Left cardiac atrium (tissue), 4 donors: Measurements from ENCODE around the gene NLRP9. TPM values are rescaled to one million over a fixed set of nuclear protein-coding genes. Genes with fewer than 3 reads are reported as not detected.

Experiments
- ATAC-seq, 2 donors: fragments of 200-7000 bp; cut with Tn5 transposase; one replicate each; pipeline ENCODE4 v1.9.1; 2020; ENCODE audit warnings: mild to moderate bottlenecking in 2 of 2, moderate library complexity in 2 of 2
- DNase-seq: peaks from one replicate; pipeline ENCODE4 v3.0.0-alpha.2; 2020
- intact Hi-C, 2 donors: fragments of 100-400 bp; cut with DNase I; formaldehyde crosslinking; loops; one replicate each; pipeline versions ENCODE4 v1.14.1 to v1.15.1; 2022 to 2023
- total RNA-seq, 2 donors: library from RNA; stranded (reverse); fragmentation: NEBNext Ultra II Directional; extraction: Animal tissue kit (Norgen Biotek cat#: 25700); gene quantifications; one replicate each; pipeline ENCODE4 v1.2.1, GENCODE V29; 2021
- donor health status: DM: no; HTN: yes; CAD: no.
- donor health status: DM: no; HTN: yes; CAD: no; lungs with severe emphysema.
- donor health status: DM: yes; HTN: yes; CAD: no.
- donor health status: Dilated cardiomyopathy.

NLRP9 gene
- total RNA-seq, 2 donors from 2014 or later: not detected

GRCh38 chr19:55663846-55664536 lies 74.2 kb downstream of the NLRP9 start:
- intact Hi-C loops: no loop called here
- no peak for ATAC-seq
- no peak for DNase-seq

GRCh38 chr19:55661826-55662225 lies 76.4 kb downstream of the NLRP9 start:
- DNase-seq (no peak), ATAC-seq (no peak)
- intact Hi-C loops: no loop called here

- ATAC-seq (no peak), DNase-seq (no peak)
These were observed 77.2 kb downstream of the NLRP9 start for GRCh38 chr19:55660991-55661390.

GRCh38 chr19:55660404-55660803 lies 77.8 kb downstream of the NLRP9 start:
- intact Hi-C loops: no loop called here
- no peak for ATAC-seq
- DNase-seq: no peak

More at GRCh38 chr19:55660991-55661390, 77.2 kb downstream of the NLRP9 start:
- intact Hi-C loops: no loop called here

GRCh38 chr19:55659822-55660221 lies 78.4 kb downstream of the NLRP9 start:
- DNase-seq: no peak
- no peak for ATAC-seq
- intact Hi-C loops: no loop called here

- no peak for DNase-seq
- ATAC-seq: no peak
- intact Hi-C loops: no loop called here
These were observed 79.2 kb downstream of the NLRP9 start for GRCh38 chr19:55658846-55659459.

Other genes with a start within 250 kb of the NLRP9 start
- 1 to 10 TPM; 5.7 to 6.7 TPM for gene SSC5D, start 250.0 kb downstream of the NLRP9 start, total RNA-seq
- gene SBK2, start 201.3 kb downstream of the NLRP9 start, total RNA-seq: 100 to 1,000 TPM; 151 to 181 TPM
- gene SBK3, start 192.9 kb downstream of the NLRP9 start, total RNA-seq: 10 to 100 TPM; 55.3 to 62.7 TPM
- 10 to 100 TPM; 10.8 to 12.7 TPM for gene ZNF579, start 157.6 kb downstream of the NLRP9 start, total RNA-seq
- gene FIZ1, start 138.9 kb downstream of the NLRP9 start, total RNA-seq: 10 to 100 TPM; 14.5 to 17.0 TPM
- gene ZNF524, start 138.1 kb downstream of the NLRP9 start, total RNA-seq: 10 to 100 TPM; 14.1 to 18.7 TPM
- 10 to 100 TPM; 16.2 to 20.2 TPM for gene ZNF865, start 132.8 kb downstream of the NLRP9 start, total RNA-seq
- 10 to 100 TPM; 11.1 to 11.7 TPM for gene ZNF784, start 113.8 kb downstream of the NLRP9 start, total RNA-seq
- 10 to 100 TPM; 17.7 to 27.7 TPM for gene ZNF580, start 97.4 kb downstream of the NLRP9 start, total RNA-seq
- gene ZNF581, start 94.8 kb downstream of the NLRP9 start, total RNA-seq: 1 to 10 TPM; 8.4 to 8.6 TPM
- 10 to 100 TPM; 17.4 to 19.4 TPM for gene CCDC106, start 90.2 kb downstream of the NLRP9 start, total RNA-seq
- gene U2AF2, start 83.4 kb downstream of the NLRP9 start, total RNA-seq: 10 to 100 TPM; 82.4 to 87.5 TPM
- 100 to 1,000 TPM; 148 to 165 TPM for gene EPN1, start 63.2 kb downstream of the NLRP9 start, total RNA-seq
- gene RFPL4A, start 20.7 kb upstream of the NLRP9 start, total RNA-seq: not detected
- not detected for gene RFPL4AL1, start 30.7 kb upstream of the NLRP9 start, total RNA-seq
- gene NLRP11, start 93.6 kb upstream of the NLRP9 start, total RNA-seq: not detected
- gene NLRP4, start 98.1 kb upstream of the NLRP9 start, total RNA-seq: not detected
- gene NLRP13, start 193.9 kb upstream of the NLRP9 start, total RNA-seq: not detected
- gene NLRP8, start 209.4 kb upstream of the NLRP9 start, total RNA-seq: not detected
- gene NLRP5, start 248.4 kb upstream of the NLRP9 start, total RNA-seq: not detected